VCaP (cell line): ENCODE results near the gene SYK.

Source experiments
- H3K27ac ChIP-seq: fragments of 450-650 bp; 2 replicates; pipeline ENCODE4 v1.5.1; 2017
- TF ChIP-seq, protein P1 (sequence below): fragments of 450-650 bp; conservative IDR thresholded peaks from 2 replicates; pipeline ENCODE4 v1.5.1; 2017; ENCODE audit warnings: mild to moderate bottlenecking, moderate library complexity

The SYK gene

DNA sequence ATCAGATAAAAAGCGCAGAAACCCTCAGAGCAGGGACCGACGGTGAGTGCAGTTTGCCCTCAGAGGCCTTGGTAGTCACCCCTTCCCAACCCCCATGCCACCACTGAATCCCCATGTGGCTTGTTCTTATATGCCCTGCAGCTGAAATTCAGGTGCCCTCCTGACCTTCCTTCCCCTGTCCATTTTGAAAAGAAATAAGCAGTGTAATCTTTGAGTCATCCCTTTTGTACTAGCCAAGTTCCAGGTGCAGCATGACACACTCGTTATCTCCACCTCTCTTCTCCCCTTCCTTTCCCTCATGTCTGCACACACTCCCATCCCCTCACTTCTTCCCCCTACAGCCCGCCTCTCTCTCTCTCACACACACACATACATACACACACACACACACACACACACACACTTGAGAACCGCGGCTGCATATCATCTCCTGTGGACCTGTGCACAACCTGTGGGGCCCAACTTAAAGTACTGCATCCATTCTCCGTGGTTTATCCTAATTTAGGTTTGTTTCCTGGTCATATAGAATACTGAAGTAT is 53.1 kb downstream of the SYK start:
- H3K27ac ChIP-seq = no peak overlapping the region
- TF ChIP-seq, protein P1, sequence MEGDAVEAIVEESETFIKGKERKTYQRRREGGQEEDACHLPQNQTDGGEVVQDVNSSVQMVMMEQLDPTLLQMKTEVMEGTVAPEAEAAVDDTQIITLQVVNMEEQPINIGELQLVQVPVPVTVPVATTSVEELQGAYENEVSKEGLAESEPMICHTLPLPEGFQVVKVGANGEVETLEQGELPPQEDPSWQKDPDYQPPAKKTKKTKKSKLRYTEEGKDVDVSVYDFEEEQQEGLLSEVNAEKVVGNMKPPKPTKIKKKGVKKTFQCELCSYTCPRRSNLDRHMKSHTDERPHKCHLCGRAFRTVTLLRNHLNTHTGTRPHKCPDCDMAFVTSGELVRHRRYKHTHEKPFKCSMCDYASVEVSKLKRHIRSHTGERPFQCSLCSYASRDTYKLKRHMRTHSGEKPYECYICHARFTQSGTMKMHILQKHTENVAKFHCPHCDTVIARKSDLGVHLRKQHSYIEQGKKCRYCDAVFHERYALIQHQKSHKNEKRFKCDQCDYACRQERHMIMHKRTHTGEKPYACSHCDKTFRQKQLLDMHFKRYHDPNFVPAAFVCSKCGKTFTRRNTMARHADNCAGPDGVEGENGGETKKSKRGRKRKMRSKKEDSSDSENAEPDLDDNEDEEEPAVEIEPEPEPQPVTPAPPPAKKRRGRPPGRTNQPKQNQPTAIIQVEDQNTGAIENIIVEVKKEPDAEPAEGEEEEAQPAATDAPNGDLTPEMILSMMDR = no peak

DNA sequence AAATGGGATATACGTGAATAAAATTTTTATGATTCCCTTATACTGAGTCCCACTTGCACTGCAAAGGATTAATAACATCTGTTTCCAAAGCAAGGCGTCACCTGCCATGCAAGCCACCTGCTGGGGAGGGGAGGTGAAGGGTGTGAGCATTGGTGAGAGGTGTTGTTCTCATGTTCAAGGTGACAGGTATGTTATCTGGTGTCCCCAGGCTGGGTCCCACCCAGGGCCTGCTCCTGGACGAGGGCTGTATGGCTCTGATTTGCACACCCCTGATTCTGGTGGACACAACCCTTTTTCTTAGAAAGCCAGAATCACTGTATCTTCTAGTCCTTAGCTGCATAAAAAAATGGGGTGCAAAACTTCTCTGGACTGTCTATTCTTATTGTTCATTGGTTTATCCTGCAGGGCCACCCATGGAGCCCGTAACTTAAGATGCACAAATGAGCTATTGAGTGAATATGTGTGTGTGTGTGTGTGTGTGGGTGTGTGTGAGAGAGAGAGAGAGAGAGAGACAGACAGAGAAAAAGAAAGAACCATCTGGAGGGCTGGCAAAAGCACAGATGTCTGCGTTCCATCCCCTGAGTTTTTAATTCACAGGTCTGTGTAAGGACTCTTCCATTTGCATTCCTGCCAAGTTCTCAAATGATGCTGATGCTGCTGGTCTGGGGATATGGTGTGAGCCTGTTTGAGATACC is 53.7 kb downstream of the SYK start:
- TF ChIP-seq, protein P1 = no peak

DNA sequence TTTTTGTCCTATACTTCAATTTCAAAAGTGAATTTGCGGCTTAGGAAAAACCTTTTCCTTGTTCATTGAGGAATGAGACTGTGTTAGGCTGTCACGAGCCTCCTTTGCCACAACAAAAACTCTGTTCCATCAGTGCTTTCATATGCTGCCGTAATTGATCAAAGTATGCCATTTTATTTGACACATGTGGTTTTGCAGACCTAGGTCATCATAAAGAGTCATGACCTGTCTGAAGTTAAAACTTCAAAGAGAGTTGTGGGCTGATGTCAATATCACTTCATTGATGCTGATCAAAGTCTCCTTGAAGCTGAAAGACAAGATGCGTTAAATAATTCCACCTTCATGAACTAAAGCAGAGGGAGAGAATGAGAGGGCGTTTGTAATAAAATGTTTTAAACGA is 55.5 kb downstream of the SYK start:
- TF ChIP-seq, protein P1 = no peak
- H3K27ac ChIP-seq = no peak overlapping the region

More for the DNA sequence above, 53.7 kb downstream of the SYK start:
- no peak overlapping the region for H3K27ac ChIP-seq

DNA sequence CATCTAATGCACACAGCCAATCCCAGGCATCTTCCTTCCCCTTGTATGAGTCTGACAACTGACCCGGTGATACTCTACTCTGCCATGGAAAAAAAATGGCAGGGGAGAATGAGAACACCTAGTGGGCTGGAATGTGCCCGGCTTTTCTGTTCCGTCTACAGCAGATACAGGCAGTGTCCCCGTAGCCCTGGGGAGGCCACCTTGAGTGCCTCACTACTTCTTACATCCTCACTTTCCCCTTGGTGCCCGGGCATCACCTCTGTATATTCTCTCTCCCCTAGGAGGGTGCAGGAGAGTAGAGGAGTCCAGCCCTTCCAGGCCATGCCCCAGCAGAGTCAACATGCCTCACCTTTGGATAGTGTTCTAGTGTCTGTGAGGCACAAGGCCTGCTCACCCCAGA is 56.2 kb downstream of the SYK start:
- H3K27ac ChIP-seq = no peak overlapping the region

DNA sequence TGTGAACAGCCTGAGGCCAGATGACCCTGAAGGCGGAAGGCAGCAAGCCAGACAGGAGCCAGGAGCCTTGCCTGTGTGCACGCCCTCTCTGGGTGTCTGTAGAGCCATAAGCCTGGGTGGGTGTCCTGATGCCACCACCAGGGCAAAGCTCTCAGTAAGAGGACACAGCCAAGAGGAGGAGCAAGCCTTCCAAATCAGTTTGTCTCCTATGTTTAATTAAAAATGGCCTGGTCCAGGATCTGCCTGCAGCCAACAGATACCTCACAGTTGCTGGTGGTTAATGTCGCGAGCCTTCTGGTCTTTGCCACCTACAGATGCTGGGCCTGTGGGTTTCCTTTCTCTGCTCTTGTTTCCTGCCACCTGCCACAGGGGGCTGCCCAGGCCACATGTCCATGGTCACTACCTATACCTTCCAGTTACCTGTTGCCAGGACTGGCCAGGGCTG is 56.9 kb downstream of the SYK start:
- TF ChIP-seq, protein P1 = no peak
- peak overlapping the region; percentile 20; the same call in 1 of the 2 replicates for H3K27ac ChIP-seq

More for the DNA sequence above, 56.2 kb downstream of the SYK start:
- TF ChIP-seq, protein P1 = no peak

DNA sequence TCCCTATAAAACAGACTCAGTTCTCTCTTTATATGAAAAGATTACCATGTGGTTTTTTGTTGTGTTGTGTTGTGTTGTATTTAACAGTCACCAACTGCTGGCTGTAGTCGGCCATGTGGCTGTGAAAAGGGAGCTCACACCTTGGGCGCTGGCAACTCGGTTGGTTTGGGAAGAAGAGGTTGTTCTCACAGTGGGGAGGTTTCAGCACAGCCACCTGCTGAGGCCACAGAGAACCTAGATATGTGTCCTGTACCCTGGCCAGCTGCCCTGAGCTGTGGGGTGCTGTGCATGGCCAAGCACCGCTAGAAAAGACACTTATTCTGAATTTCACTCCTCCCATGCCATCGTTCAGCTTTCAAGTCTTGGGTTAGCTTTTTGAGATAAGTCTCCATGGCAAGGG is 58.8 kb downstream of the SYK start:
- TF ChIP-seq, protein P1 = no peak
- no peak overlapping the region for H3K27ac ChIP-seq

DNA sequence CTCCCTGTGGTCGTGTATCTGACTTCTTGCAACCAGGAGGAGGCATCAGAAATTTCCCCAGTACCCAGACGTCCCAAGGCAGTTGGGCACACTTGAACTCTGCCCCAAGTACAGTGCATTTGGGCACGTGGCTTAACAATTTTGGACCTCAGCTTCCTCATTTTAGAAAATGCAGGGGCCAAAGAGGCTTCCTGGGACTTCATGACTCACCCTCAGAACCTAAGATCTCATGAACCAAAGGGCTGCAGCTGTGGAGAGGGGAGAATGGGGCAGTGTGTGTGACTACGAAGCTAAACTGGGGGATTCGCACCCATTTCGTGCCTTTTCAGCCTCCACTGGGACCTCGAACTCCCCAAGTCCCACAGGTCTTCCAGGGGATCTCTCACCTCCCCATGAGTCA is 59.2 kb downstream of the SYK start:
- no peak overlapping the region for H3K27ac ChIP-seq
- TF ChIP-seq, protein P1 = no peak
